Neuronal stem cell (in vitro differentiated cells): ENCODE results near the gene FARSB.
A peak's percentile ranks its signal among the peaks of the same experiment; 100 is the strongest.
"Not testable (repeated sequence)": the region's sequence is repeated elsewhere in the genome, so short reads cannot be mapped to it uniquely, and the experiment has no call there.

Experiments
- DNase-seq: peaks from one replicate; pipeline ENCODE4 v3.0.0-alpha.2; 2013; ENCODE audit warnings: low spot score
- H2AFZ ChIP-seq: one replicate; pipeline ENCODE4 v1.6.1; 2013; ENCODE audit warnings: mild to moderate bottlenecking, low read length, inconsistent platforms
- H2AK5ac ChIP-seq: 2 replicates; pipeline ENCODE4 v1.6.1; 2013; ENCODE audit warnings: low read depth, mild to moderate bottlenecking, inconsistent platforms, low read length, moderate library complexity, mixed read lengths
- H2BK120ac ChIP-seq: 2 replicates; pipeline ENCODE4 v1.6.1; 2013; ENCODE audit warnings: low read depth, mild to moderate bottlenecking, inconsistent platforms, low read length, moderate library complexity, mixed read lengths
- H2BK12ac ChIP-seq: one replicate; pipeline ENCODE4 v1.6.1; 2013; ENCODE audit warnings: low read length, inconsistent platforms
- H2BK15ac ChIP-seq: 2 replicates; pipeline ENCODE4 v1.6.1; 2013; ENCODE audit warnings: mild to moderate bottlenecking, low read length, inconsistent platforms, mixed read lengths
- H2BK5ac ChIP-seq: one replicate; pipeline ENCODE4 v1.6.1; 2013; ENCODE audit warnings: inconsistent platforms, mild to moderate bottlenecking, low read length, moderate library complexity
- H3K14ac ChIP-seq: one replicate; pipeline ENCODE4 v1.6.1; 2013; ENCODE audit warnings: low read length, inconsistent platforms
- H3K18ac ChIP-seq: 2 replicates; pipeline ENCODE4 v1.6.1; 2013; ENCODE audit warnings: low read length, inconsistent platforms
- H3K23ac ChIP-seq: 2 replicates; pipeline ENCODE4 v1.6.1; 2013; ENCODE audit warnings: low read depth, mild to moderate bottlenecking, mixed read lengths, low read length, inconsistent platforms; ENCODE audit not compliant: poor library complexity
- H3K27ac ChIP-seq: replicated peaks from 3 replicates; pipeline ENCODE4 v1.5.1; 2013; ENCODE audit warnings: low read length, inconsistent platforms
- H3K27me3 ChIP-seq, 3 experiments: 2 replicates each; pipeline ENCODE4 v1.6.1; 2013; ENCODE audit warnings: low read length in 3 of 3, mild to moderate bottlenecking in 2 of 3, inconsistent platforms in 1 of 3, low read depth in 1 of 3, mixed read lengths in 1 of 3, moderate library complexity in 1 of 3; ENCODE audit not compliant: control insufficient read depth in 3 of 3, insufficient read depth in 3 of 3
- H3K36me3 ChIP-seq, 2 donors: replicated peaks in 1 of 2; 2 replicates each; pipeline ENCODE4 v1.6.1; 2013; ENCODE audit warnings: low read length in 2 of 2; ENCODE audit not compliant: control insufficient read depth in 2 of 2, insufficient read depth in 2 of 2
- H3K4ac ChIP-seq: 2 replicates; pipeline ENCODE4 v1.6.1; 2013; ENCODE audit warnings: inconsistent platforms, mild to moderate bottlenecking, low read length, moderate library complexity
- H3K4me1 ChIP-seq, 2 donors: 1 replicate in 1 of 2; 2 replicates in 1 of 2; pipeline ENCODE4 v1.6.1; 2013; ENCODE audit warnings: low read length in 2 of 2, low read depth in 1 of 2; ENCODE audit not compliant: control insufficient read depth in 2 of 2, insufficient read depth in 1 of 2
- H3K4me2 ChIP-seq: one replicate; pipeline ENCODE4 v1.6.1; 2013; ENCODE audit warnings: mild to moderate bottlenecking, low read length, inconsistent platforms; ENCODE audit not compliant: insufficient read depth, poor library complexity, severe bottlenecking
- H3K4me3 ChIP-seq, 2 donors: 2 replicates each; pipeline ENCODE4 v1.5.1; 2013; ENCODE audit warnings: low read length in 2 of 2, mild to moderate bottlenecking in 2 of 2, inconsistent platforms in 1 of 2, moderate library complexity in 1 of 2
- H3K79me1 ChIP-seq: one replicate; pipeline ENCODE4 v1.6.1; 2013; ENCODE audit warnings: low read depth, mild to moderate bottlenecking, inconsistent platforms, low read length, moderate library complexity
- H3K9ac ChIP-seq: one replicate; pipeline ENCODE4 v1.6.1; 2013; ENCODE audit warnings: mild to moderate bottlenecking, low read depth, low read length, inconsistent platforms; ENCODE audit not compliant: poor library complexity
- H3K9me3 ChIP-seq, 2 donors: replicated peaks in 1 of 2; 2 replicates each; pipeline versions ENCODE3 to v1.6.1; 2013; ENCODE audit warnings: low read length in 2 of 2, mild to moderate bottlenecking in 2 of 2, inconsistent platforms in 1 of 2, low read depth in 1 of 2, mixed read lengths in 1 of 2, moderate library complexity in 1 of 2; ENCODE audit not compliant: control insufficient read depth in 2 of 2, insufficient read depth in 1 of 2
- H4K8ac ChIP-seq: one replicate; pipeline ENCODE4 v1.6.1; 2013; ENCODE audit warnings: low read depth, mild to moderate bottlenecking, inconsistent platforms, low read length, moderate library complexity
- H4K91ac ChIP-seq: one replicate; pipeline ENCODE4 v1.6.1; 2013; ENCODE audit warnings: low read length, low read depth, mild to moderate bottlenecking, inconsistent platforms; ENCODE audit not compliant: poor library complexity
- WGBS, 2 donors: extraction: QIAGEN DNeasy Blood & Tissue Kit; methylation state at CpG; one replicate each; pipeline ENCODE4 v1.1.7; 2013; ENCODE audit warnings: missing lambda C conversion rate in 2 of 2, mixed read lengths in 1 of 2; ENCODE audit not compliant: insufficient read length in 2 of 2, insufficient replicate concordance in 1 of 2; ENCODE audit errors: extremely low coverage in 2 of 2; 5-methylcytosine and 5-hydroxymethylcytosine counted together

The FARSB gene

GRCh38 chr2:222701233-222701632 is 45.3 kb upstream of the FARSB start:
- 100% methylated on average over 1 of the region's 1 CpG; no CpG with 5 or more reads in 1 of the 2 donors for WGBS, 2 donors
- Histone ChIP-seq H2BK15ac (no peak overlapping the region), H2BK12ac (no peak overlapping the region), H3K27ac (no peak overlapping the region), H3K4ac (no peak overlapping the region), H3K4me1 (peaks cover 0 to 3% of the 10 kb centered on the region in 2 donors), H3K9ac (no peak overlapping the region), H3K4me2 (no peak overlapping the region), H4K8ac (no peak overlapping the region), H3K27me3 (no peaks in the 10 kb centered on the region), H2BK120ac (no peak overlapping the region), H2AFZ (no peak overlapping the region), H2AK5ac (no peak overlapping the region), H3K4me3 (no peak overlapping the region), H3K79me1 (no peaks in the 10 kb centered on the region), H3K18ac (no peak overlapping the region), H3K9me3 (no peaks in the 10 kb centered on the region), H4K91ac (no peak overlapping the region), H3K36me3 (no peaks in the 10 kb centered on the region), H3K14ac (no peak overlapping the region), H3K23ac (no peak overlapping the region), H2BK5ac (no peak overlapping the region)
- DNase-seq = no peak

GRCh38 chr2:222698276-222698675 is 42.4 kb upstream of the FARSB start:
- H2AK5ac ChIP-seq = no peak overlapping the region
- no peak overlapping the region for H3K4me2 ChIP-seq
- no peak overlapping the region for H2AFZ ChIP-seq
- H3K4me3 ChIP-seq = peak overlapping the region in 1 of 2 donors; percentile 22
- WGBS, 2 donors = no CpG with 5 or more reads among the region's 4 CpGs
- no peak overlapping the region for H2BK120ac ChIP-seq
- H3K9me3 ChIP-seq = no peaks in the 10 kb centered on the region
- no peak overlapping the region for H3K23ac ChIP-seq
- peak overlapping the region; percentile 38 for H3K14ac ChIP-seq
- H3K4me1 ChIP-seq = no peaks in the 10 kb centered on the region
- DNase-seq = no peak
- H3K79me1 ChIP-seq = no peaks in the 10 kb centered on the region
- H3K36me3 ChIP-seq = no peaks in the 10 kb centered on the region
- H2BK12ac ChIP-seq = no peak overlapping the region
- H4K91ac ChIP-seq = no peak overlapping the region
- H2BK15ac ChIP-seq = no peak overlapping the region
- H3K18ac ChIP-seq = no peak overlapping the region
- H4K8ac ChIP-seq = no peak overlapping the region
- H3K4ac ChIP-seq = no peak overlapping the region
- no peak overlapping the region for H3K27ac ChIP-seq
- H3K27me3 ChIP-seq = no peaks in the 10 kb centered on the region
- H3K9ac ChIP-seq = no peak overlapping the region
- no peak overlapping the region for H2BK5ac ChIP-seq

GRCh38 chr2:222693837-222694236 is 37.9 kb upstream of the FARSB start:
- Histone ChIP-seq H3K18ac (no peak overlapping the region), H3K27ac (no peak overlapping the region), H3K4me3 (no peak overlapping the region), H3K14ac (no peak overlapping the region), H3K9ac (no peak overlapping the region), H3K27me3 (no peaks in the 10 kb centered on the region), H4K8ac (no peak overlapping the region), H3K9me3 (no peaks in the 10 kb centered on the region), H3K4me1 (no peaks in the 10 kb centered on the region), H2AFZ (no peak overlapping the region), H3K79me1 (no peaks in the 10 kb centered on the region), H3K23ac (no peak overlapping the region), H2BK12ac (no peak overlapping the region), H4K91ac (no peak overlapping the region), H2BK15ac (no peak overlapping the region), H3K4me2 (no peak overlapping the region), H2BK5ac (no peak overlapping the region), H2AK5ac (no peak overlapping the region), H2BK120ac (no peak overlapping the region), H3K36me3 (no peaks in the 10 kb centered on the region), H3K4ac (no peak overlapping the region)
- no CpG with 5 or more reads among the region's 1 CpG for WGBS, 2 donors
- DNase-seq = no peak

DNA sequence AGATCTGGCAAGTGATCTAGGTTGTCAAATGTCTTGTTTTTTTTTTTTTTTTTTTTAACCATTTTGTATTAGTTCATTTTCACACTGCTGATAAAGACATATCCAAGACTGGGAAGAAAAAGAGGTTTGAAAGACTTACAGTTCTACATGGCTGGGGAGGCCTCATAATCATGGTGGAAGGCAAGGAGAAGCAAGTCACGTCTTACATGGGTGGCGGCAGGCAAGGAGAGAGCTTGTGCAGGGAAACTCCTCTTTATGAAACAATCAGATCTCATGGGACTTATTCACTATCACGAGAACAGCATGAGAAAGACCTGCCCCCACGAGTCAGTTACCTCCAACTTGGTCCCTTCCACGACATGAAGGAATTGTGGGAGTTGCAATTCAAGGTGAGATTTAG is 37.5 kb upstream of the FARSB start:
- not testable (repeated sequence) for H3K27me3 ChIP-seq, H2AK5ac ChIP-seq, H2BK15ac ChIP-seq, H2AFZ ChIP-seq, H3K4me2 ChIP-seq, H3K23ac ChIP-seq, H2BK12ac ChIP-seq, H2BK120ac ChIP-seq, H4K8ac ChIP-seq, H3K4ac ChIP-seq, H3K14ac ChIP-seq, DNase-seq, H2BK5ac ChIP-seq, H3K36me3 ChIP-seq, H3K27ac ChIP-seq, H3K9me3 ChIP-seq, H4K91ac ChIP-seq, H3K4me1 ChIP-seq, H3K4me3 ChIP-seq, H3K79me1 ChIP-seq, H3K9ac ChIP-seq, H3K18ac ChIP-seq
- no CpG with 5 or more reads among the region's 5 CpGs for WGBS, 2 donors
